GM18499 (cell line): ENCODE data around the gene SCRT2.

Experiments
- ATAC-seq: cut with Tn5 transposase; IDR thresholded peaks from one replicate; pipeline ENCODE4 v1.9.1; 2021; ENCODE audit warnings: moderate number of reproducible peaks; ENCODE audit not compliant: insufficient read depth, unreplicated experiment

SCRT2 gene

GRCh38 chr20:673603-674001 is 2.0 kb downstream of the SCRT2 start:
- ATAC-seq, result no peak

- no peak for ATAC-seq
These were observed 2.5 kb downstream of the SCRT2 start for GRCh38 chr20:672963-673602.

- ATAC-seq, result no peak
These were observed 4.2 kb downstream of the SCRT2 start for GRCh38 chr20:671252-672030.

- ATAC-seq, result no peak
These were observed 6.0 kb downstream of the SCRT2 start for GRCh38 chr20:669573-669972.

- ATAC-seq, result no peak
These were observed 7.0 kb downstream of the SCRT2 start for GRCh38 chr20:668638-669037.

- ATAC-seq, result no peak
These were observed 7.6 kb downstream of the SCRT2 start for GRCh38 chr20:668050-668449.

GRCh38 chr20:667351-668034 is 8.1 kb downstream of the SCRT2 start:
- ATAC-seq, result no peak

- ATAC-seq, result no peak
These were observed 8.7 kb downstream of the SCRT2 start for GRCh38 chr20:666877-667276.

- no peak for ATAC-seq
These were observed 10.3 kb downstream of the SCRT2 start for GRCh38 chr20:665276-665675.

GRCh38 chr20:664576-664975 is 11.0 kb downstream of the SCRT2 start:
- no peak for ATAC-seq

GRCh38 chr20:664151-664550 is 11.5 kb downstream of the SCRT2 start:
- no peak for ATAC-seq

- no peak for ATAC-seq
These were observed 12.1 kb downstream of the SCRT2 start for GRCh38 chr20:663315-664090.

- no peak for ATAC-seq
These were observed 13.1 kb downstream of the SCRT2 start for GRCh38 chr20:662277-663192.

GRCh38 chr20:661474-662270 is 13.9 kb downstream of the SCRT2 start:
- no peak for ATAC-seq

- ATAC-seq, result no peak
These were observed 16.8 kb downstream of the SCRT2 start for GRCh38 chr20:658731-659291.

- no peak for ATAC-seq
These were observed 17.4 kb downstream of the SCRT2 start for GRCh38 chr20:658202-658601.

- no peak for ATAC-seq
These were observed 19.6 kb downstream of the SCRT2 start for GRCh38 chr20:655726-656624.

GRCh38 chr20:654417-654750 is 21.2 kb downstream of the SCRT2 start:
- ATAC-seq, result no peak
